Measurements from ENCODE around the gene ARID3A.

DNA sequence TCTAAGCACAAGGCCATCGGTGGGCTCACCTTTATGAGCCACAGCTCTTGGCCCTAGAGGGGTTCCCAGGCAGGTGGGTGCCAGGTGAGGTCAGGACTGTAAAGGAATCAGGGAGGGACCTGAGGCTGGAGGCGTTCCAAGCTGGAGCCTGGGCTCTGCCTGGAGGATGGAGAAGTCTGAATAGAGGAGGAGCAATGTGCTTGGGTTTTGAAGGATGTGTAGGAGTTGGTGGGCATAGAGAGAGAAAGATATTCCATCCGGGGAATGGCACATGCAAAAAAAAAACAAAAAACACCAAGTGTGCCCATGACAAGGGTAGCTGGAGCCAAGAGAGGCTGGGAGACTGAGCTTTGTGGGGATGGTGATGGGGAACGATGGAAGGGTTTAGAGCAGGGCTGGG, 76.8 kb downstream of the ARID3A start:
- TF ChIP-seq CTCF (IDR thresholded peaks at IDR 0.05) (no peak), POLR2A (IDR thresholded peaks at IDR 0.05) (no peak), POLR2AphosphoS5 (IDR thresholded peaks at IDR 0.05) (no peak)

All from sigmoid colon (tissue), 4 donors.